ENCODE measurements around the gene N4BP2L2. TPM values are rescaled to one million over a fixed set of nuclear protein-coding genes. Genes with fewer than 3 reads are reported as not detected.

Gene N4BP2L2
- polyA plus RNA-seq, 12 donors = 87.1 to 187 (median 135) TPM; not detected in 1

DNA sequence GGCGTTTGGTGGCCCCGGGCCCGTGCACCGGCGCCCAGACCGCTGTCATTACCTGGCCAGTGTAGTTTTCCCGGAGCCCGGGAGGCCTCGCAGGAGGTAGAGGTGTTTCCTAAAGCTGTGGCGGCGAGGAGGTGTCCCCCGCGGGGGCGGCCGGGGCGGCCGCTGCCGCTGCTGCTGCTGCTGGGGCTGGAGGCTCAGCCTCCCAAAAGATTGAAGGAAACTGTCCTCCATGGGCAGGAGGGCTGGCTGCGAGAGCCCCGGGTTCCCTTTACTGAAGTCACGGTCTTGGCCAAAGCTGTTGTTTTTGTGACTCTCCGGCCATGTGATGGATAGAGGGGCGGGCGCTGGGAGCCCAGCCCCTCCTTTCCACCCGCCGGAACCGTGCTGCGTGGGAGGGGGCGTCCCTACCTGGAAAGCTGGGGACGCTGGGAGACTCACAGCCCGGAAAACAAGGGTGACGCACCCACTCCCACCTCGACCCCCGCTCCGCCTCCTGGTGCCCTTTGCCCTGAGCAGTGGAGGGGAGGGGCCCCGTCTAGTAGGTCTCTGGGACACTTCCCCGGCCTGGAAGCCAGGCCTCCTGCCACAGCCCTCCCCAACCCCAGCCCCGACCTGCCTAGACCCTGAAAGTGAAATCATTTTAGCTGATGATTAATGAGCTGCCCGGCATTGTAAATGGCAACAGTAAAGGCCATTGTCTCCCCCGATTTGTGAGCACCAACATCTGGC, 110.6 kb downstream of the N4BP2L2 start, which contains the start of gene N4BP2L1:
N4BP2L1 (minus strand) TSS at position 279 of the 729 bp plus-strand sequence; CDS start at position 231, 48 bp downstream.
- DNase-seq = peak; percentile 72

DNA sequence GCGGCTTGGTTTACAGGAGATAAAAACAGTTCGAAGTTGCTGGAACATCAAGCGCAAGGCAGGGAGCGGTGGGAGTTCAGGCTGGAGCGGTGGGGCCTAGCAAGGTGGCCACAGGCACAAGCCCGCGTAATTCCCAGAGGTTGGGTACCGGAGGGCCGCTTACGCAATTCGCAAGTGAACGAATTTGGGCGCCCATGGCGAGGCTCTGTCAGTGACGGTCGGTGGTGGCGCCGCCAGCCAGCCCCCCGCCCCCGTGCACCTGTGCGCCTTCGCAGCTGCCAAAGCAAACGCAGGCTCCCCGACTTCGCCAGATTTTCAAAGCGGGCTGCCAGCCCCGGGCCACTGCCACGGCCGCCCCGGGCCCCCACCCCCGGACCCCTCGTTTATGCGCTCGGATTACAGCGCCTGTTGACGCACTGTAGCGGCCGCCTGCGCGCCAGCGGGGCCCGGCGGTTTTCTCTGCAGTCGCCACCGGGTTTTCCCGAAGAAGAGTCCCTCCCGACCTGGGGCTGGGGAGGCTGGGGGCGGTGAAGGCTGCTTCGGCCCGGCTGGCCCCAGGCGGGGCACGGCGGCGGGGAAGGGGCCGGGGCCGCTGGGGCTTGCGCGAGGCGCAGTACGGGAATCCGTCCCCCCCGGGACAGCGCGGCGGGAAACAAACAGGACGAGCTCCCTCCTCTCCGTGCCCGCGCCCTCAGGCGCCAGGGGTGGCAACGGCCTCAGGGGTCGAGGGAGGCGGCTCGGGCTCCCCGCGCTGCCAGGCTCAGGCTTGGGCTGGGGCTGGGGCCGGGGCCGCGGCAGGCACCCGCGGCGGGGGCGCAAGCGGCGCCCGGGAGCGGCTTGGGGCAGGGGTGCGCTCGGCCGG, 111.4 kb downstream of the N4BP2L2 start:
- peak; percentile 31 for DNase-seq

DNA sequence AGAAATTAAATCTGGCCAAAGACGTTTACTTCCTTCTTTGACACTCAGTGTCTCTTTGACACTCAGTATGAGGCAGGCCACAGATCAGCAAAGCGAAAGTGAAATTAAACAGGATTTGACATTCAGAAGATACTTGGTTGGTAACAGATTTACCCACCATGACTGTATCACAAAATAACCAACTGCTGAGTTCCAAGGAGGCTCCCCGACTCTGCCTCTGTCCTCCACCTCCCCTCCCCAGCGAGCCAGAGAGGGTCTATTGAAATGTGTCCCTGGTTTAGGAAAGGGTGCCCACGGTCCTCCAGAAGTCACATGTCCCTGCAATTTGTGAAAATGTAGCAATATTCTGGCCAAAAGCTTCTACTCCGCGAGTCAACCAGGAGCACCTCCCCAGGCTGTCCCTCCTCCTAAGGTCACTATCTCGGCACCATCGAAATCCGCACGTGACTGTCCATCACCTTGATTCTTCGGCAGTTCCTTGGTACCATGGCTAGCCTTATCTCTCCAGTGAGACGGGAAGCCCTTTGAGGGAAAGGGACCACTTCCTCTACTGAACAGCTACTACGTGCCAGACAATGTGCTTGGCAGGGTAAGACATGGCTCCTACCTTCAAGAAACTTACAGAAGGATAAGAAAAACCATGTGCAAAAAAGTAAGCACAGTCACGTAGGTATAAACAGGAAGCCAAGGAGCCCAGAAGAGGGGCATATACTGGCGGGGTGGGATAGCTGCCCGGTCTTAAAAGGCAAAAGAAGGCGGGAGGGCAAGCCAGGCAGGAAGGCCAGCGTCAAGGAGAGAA, 112.2 kb downstream of the N4BP2L2 start:
- DNase-seq = peak; percentile 15

DNA sequence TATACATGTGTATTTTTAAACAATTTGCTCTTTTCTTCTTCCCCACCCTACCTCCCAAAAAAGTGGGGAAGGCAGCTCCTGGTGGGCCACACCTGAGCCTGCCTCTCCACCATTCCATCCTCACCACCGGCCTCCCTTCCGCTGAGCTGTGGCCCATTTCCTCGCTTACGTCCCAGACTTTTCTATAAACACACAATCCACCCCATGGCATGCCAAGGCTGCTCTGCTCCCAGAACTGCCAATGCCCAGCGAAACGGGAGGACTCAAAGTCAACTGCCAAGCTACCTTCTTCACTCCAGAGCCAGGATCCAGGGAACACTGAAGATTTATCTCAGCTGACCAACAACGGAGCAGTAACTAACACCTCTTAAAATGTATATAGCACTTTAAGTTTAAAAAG, 113.4 kb downstream of the N4BP2L2 start:
- no peak for DNase-seq

- DNase-seq = no peak
Measured at GRCh38 chr13:32423592-32423991, 115.0 kb downstream of the N4BP2L2 start.

- no peak for DNase-seq
Measured at GRCh38 chr13:32419862-32420261, 118.7 kb downstream of the N4BP2L2 start.

DNA sequence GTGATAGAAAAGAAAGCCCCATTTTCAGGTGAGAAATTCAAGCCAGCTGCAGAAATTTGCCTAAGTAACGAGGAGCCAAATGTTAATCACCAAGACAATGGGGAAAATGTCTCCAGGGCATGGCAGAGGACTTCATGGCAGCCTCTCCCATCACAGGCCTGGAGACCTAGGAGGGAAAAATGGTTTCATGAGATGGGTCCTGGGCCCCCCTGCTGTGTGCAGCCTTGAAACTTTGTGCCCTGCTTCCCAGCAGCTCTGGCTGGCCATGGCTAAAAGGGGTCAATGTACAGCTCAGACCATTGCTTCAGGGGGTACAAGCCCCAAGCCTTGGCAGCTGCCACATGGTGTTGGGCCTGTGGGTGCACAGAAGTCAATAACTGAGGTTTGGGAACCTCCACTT, 120.6 kb downstream of the N4BP2L2 start:
- no peak for DNase-seq

DNA sequence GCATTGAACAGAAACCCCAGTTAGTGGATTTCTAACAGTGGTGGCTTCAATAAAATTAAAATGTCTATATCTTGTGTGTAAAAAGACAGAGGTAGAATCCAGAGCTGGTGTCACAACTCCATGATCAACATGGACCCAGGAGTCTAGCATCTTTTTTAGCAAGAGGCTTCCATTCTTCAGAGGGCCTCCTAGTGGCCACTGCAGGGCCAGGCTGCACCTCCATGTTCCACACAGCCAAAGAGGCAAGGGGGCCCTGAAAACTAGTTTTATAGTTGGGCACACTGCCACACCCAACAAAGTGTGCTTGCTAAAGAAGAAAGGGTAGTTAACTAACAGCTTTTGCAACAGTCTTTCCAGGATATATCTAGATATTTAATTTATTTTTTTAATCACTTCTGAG, 123.6 kb downstream of the N4BP2L2 start:
- no peak for DNase-seq

DNA sequence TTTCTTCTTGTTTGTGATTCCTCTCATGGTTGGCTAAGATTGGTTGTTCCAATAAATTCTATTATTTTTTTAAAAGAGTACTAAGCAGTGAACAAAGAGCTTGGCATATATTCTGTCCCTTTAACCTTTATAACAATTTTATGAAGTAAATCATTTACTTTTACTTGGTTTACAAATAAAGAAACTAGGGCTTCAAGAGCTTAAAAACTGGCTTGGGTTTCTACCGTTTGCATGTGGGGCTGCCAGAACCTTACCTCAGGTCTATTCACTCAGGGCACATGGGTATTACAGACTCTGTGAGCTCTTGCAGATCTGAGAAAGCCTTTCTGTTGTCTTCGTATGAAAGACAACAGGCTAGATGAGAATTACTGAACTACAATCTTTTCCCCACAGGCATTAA, 124.0 kb downstream of the N4BP2L2 start:
- no peak for DNase-seq

DNA sequence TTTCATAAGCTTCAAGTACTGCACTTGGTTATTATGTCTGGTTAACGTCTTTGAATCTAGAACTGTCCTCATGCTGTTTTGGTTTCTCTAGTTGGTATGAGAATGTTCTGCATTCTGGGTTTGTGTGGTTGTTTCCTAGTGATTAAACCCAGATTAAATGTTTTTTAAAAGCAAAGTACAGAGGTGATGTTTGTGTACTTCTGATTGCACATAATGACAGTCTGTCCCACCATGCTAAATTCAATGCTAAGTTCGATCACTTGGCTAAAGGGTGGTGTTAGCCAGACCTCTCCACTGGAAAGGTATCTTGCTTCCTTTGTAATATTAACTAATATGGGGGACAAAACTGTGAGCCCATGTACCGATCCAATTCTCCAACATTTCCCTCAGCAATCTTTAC, 125.3 kb downstream of the N4BP2L2 start:
- DNase-seq = no peak

DNA sequence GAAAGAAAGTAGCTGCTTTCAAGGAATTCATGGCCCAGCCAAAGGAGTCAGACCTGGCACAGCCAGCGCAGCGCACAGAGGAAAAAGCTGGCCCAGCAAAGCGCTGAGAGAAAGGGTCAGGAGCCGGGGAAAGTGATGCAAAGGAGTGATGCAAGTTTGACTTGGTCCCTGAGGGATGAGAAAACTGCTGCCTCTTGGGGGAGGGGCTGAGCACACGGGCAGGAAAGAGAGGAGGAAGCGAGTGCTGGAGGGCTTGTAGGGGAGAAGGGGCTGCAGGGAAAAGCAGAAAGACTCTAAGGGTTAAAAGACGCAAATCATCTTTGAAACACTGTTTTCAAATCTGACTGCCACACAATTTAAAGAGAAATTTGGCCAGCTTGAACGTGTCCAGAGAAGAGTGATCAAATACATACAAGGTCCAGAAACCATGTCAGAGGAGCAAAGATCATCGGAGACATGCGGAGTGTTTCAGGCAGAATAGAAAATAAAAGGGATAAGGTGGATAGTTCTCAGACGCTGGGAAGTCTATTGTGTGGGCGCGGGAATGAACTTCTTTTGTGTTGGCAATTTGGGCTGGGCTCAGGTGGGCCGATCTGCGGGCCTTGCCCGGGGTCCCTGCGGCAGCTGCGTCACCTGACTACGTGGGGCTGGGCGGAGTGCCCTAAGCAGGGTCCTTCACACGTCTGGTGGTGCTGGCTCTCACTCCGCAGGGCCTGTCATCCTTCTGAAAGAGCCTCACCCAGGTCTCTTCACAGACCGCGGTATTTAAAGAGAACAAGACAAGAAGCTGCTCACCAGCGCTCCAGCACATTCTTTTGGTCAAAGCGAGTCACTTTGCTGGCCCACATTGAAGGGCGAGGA, 128.8 kb downstream of the N4BP2L2 start:
- peak; percentile 56 for DNase-seq

- DNase-seq = no peak
Measured at GRCh38 chr13:32409001-32409313, 129.6 kb downstream of the N4BP2L2 start.

GRCh38 chr13:32408296-32409000, 130.1 kb downstream of the N4BP2L2 start:
- no peak for DNase-seq

DNA sequence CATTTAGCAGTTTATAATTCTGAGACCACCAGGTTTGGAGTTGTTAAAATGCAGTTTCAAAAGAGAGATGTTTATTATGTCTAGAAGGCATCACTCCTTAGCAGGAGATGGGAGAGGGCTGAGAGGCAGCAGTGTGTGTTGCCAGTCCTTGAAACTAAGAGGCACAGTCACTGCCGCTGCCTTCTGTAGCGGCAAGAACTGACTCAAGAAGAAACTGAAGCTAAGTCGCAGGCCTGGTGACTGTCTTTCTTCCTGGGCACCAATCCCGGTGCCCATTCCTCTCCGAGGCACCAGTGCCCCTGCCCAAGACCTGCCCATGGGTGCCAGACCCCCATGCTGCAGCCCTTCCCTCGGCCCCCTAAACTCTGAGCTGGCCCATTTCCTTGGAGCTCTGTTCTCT, 130.7 kb downstream of the N4BP2L2 start:
- DNase-seq = no peak

GRCh38 chr13:32403108-32403507, 135.5 kb downstream of the N4BP2L2 start:
- no peak for DNase-seq

- DNase-seq = no peak
Measured at GRCh38 chr13:32391101-32391619, 147.4 kb downstream of the N4BP2L2 start.

DNA sequence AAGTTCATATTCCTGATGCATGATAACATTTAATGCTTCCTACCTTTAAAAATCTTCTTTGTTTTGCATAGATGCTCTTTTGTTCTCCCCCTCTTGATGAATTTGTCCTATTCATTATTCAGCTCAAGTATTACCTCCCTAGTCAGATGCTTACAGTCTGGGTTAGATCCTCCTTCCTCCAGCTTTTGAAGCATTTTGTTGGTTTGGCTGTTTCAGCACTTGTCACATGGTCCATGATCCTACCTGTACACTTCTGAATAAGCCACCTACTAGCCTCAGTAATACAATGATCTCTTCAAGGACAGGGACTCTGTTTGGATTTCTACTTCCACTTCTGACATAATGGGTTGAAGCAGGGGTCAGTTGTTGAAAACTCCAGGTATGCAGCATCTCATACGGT, 148.1 kb downstream of the N4BP2L2 start:
- DNase-seq = no peak

DNA sequence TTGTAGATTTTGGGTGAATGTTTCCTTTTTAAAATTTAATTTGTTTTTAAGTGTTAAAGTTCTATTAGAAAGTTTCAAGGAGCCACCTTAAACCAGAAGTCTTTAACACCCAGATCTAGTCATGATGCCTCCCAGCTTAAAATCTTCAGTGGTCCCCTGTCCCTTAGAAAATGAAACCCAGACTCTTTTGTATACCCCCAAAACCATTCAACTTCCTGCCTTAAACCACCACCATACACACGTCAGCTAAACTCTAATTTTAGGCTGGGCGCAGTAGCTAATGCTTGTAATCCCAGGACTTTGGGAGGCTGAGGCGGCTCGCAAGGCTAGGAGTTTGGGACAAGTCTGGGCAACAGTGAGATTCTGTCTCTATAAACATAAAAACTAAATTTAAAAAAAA, 148.5 kb downstream of the N4BP2L2 start:
- DNase-seq = no peak

DNA sequence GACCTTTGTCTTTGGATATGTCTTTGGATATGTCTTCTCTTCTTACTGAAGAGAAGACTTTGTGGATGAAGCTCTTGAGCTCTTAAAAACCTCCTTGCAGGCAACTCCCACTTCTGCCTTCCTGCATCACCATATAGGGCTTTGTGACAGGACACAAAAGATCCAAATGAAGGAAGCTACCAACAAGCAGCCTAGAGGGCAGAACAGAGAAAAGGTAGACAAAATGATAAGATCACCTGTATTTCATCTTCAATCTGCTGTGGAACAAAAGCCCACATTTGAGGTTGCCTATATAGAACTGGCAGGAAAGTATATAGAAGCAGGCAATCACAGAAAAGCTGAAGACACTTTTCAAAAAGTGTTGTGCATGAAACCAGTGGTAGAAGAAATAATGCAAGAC, 153.2 kb downstream of the N4BP2L2 start:
- DNase-seq = no peak

GRCh38 chr13:32384702-32385101, 153.9 kb downstream of the N4BP2L2 start:
- no peak for DNase-seq

All from muscle of arm (tissue), 12 donors.